ENCODE data around the gene NUDCD3. TPM values are rescaled to one million over a fixed set of nuclear protein-coding genes. Genes with fewer than 3 reads are reported as not detected.

Gene NUDCD3
- total and polyA plus RNA-seq, 8 donors = 12.9 to 147 (median 29.5) TPM

GRCh38 chr7:44390701-44391100 lies 99.8 kb downstream of the NUDCD3 start:
- 85 to 97% (median 89%) methylated on average over 2 of the region's 2 CpGs for WGBS, 5 donors
- DNase-seq = peak in 1 of 2 donors; percentile 11
- Histone ChIP-seq H3K36me3 (peaks cover 56 to 95% (median 89%) of the 10 kb centered on the region in 4 donors), H3K27me3 (no peaks in the 10 kb centered on the region), H3K9me3 (no peaks in the 10 kb centered on the region), H3K4me1 (no peaks in the 10 kb centered on the region), H3K27ac (no peak overlapping the region), H3K4me3 (no peak overlapping the region)
- intact Hi-C loops (cut with DNase I; ENCODE audit: low total_unique reads) = no loop called here
- TF ChIP-seq EP300 (IDR thresholded peaks at IDR 0.05) = no peak
- TF ChIP-seq CTCF (IDR thresholded peaks at IDR 0.05) = no peak
- TF ChIP-seq POLR2AphosphoS5 (IDR thresholded peaks at IDR 0.05) = no peak
- TF ChIP-seq POLR2A (IDR thresholded peaks at IDR 0.05) = no peak

DNA sequence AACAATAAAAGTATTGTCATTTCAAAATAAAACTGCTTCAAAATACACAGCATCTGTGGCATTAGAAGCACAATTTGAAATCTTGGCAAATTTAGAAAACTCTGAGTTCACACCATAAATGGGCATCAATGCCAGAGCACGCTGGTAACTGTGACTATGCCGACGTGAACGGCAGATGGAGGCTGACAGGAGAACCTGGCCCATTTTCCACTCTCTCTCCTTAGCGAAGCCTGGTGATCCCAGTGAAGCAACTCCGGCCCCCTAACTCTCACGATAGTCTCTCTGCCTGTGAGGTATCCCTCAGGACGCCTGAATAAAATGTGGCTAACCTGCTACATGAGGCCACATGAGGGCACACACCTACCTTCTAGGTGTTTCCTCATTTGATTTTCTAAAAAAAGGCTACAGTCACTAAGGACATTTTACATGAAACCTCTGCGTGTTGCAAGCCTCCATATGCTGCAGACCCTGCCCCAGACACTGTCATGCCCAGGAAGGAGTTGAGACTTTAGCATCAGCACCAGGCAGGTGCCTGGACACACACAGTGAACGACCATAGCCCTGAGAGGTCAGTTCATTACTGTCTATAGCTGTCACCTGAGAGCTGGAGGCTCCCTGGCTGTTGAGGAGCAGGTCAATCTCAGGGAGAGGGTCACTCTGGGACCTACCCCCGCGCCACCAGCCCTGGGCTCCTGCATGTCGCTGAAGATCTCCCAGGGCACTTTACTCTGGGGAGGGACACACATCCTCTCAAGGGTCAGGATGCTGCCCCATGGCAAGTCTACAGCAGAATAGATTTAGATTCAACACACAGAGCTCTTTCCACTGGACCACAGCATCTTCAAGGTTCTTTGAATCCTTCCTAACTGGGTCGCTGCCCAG lies 102.1 kb downstream of the NUDCD3 start:
- intact Hi-C loops (cut with DNase I; ENCODE audit: low total_unique reads) = no loop called here
- Histone ChIP-seq H3K27ac (no peak overlapping the region), H3K4me3 (no peak overlapping the region), H3K4me1 (no peaks in the 10 kb centered on the region), H3K27me3 (no peaks in the 10 kb centered on the region), H3K9me3 (no peaks in the 10 kb centered on the region), H3K36me3 (peaks cover 58 to 100% (median 97%) of the 10 kb centered on the region in 4 donors)
- TF ChIP-seq CTCF (IDR thresholded peaks at IDR 0.05) (no peak), POLR2A (IDR thresholded peaks at IDR 0.05) (no peak), EP300 (IDR thresholded peaks at IDR 0.05) (no peak), POLR2AphosphoS5 (IDR thresholded peaks at IDR 0.05) (no peak)
- 90 to 96% (median 92%) methylated on average over 13 to 14 of the region's 14 CpGs for WGBS, 5 donors
- peak in 1 of 2 donors; percentile 18 for DNase-seq

DNA sequence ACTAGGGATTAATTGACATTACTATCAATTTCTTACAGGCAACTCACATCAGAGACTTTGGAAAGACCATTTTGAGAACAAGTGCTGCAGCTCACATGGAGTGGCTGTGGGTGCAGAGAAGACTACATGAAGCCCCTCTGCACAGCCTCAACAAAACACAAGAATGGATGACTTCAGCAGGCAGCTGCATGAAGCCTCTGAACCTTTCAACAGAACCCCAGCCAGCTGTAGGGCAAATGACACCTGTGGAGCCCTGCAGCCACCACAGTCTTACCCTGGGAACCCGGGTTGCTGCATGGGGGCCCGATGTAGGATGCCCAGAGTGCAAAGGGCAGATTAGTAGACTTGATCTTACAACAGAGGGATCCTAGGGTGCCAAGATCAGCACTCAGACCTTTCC lies 103.1 kb downstream of the NUDCD3 start:
- Histone ChIP-seq H3K4me3 (no peak overlapping the region), H3K36me3 (peaks cover 58 to 100% (median 100%) of the 10 kb centered on the region in 4 donors), H3K9me3 (no peaks in the 10 kb centered on the region), H3K4me1 (no peaks in the 10 kb centered on the region), H3K27me3 (no peaks in the 10 kb centered on the region), H3K27ac (no peak overlapping the region)
- peak in 1 of 2 donors; percentile 5 for DNase-seq
- WGBS, 5 donors = 80 to 90% (median 85%) methylated on average over 2 of the region's 2 CpGs; no CpG with 5 or more reads in 1 of the 5 donors
- intact Hi-C loops (cut with DNase I; ENCODE audit: low total_unique reads) = no loop called here
- TF ChIP-seq POLR2AphosphoS5 (IDR thresholded peaks at IDR 0.05) = no peak
- no peak for TF ChIP-seq EP300 (IDR thresholded peaks at IDR 0.05)
- no peak for TF ChIP-seq CTCF (IDR thresholded peaks at IDR 0.05)
- no peak for TF ChIP-seq POLR2A (IDR thresholded peaks at IDR 0.05)

DNA sequence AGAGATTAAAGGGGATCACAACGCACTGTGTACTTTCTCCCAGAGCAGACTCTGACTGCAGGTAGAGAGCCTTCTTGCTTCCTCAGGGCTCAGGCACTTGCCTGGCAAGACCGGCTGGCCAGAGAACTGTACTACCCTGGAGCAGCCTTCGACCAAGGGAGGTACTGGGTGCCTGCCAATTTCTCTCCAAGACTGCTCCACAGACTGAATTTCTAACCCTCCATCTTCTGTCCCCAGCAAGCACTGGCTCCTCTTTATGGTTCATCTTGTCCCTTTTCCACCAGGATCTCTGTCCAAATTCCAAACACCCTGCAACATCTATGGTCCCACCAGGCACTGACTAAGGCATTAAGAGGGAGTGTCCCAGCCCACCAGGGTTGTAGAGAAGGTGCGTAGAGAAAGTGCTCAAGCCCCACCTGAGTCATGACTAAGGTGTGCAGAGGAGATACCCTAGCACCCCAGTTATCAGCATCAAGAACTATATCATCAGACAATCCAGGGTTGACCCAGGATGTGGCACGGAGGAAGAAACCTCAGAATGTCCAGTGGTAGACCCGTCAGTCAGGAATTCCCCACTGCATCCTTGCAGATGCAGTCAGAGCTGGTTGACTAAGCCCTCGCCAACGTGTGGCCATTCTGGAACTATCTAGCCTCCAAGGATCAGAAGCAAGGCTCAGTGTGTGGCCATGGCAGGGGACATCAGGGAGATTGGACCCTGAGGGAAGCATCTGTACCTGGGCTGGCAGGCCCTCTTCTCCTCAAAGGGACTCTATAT lies 104.1 kb downstream of the NUDCD3 start:
- Histone ChIP-seq H3K27ac (no peak overlapping the region), H3K27me3 (no peaks in the 10 kb centered on the region), H3K36me3 (peaks cover 48 to 100% (median 100%) of the 10 kb centered on the region in 4 donors), H3K4me1 (no peaks in the 10 kb centered on the region), H3K4me3 (no peak overlapping the region), H3K9me3 (no peaks in the 10 kb centered on the region)
- TF ChIP-seq POLR2AphosphoS5 (IDR thresholded peaks at IDR 0.05) (no peak), POLR2A (IDR thresholded peaks at IDR 0.05) (no peak), CTCF (IDR thresholded peaks at IDR 0.05) (no peak), EP300 (IDR thresholded peaks at IDR 0.05) (no peak)
- intact Hi-C loops (cut with DNase I; ENCODE audit: low total_unique reads) = no loop called here
- peak; percentile 1 to 21 for DNase-seq
- 61 to 89% (median 80%) methylated on average over 3 to 8 of the region's 8 CpGs for WGBS, 5 donors
